KOPT-K1 (cell line): ENCODE results near the gene ZNF83.
"Not testable (repeated sequence)": the region's sequence is repeated elsewhere in the genome, so short reads cannot be mapped to it uniquely, and the experiment has no call there.

ENCODE experiments used
- H3K27ac ChIP-seq: fragments of 200-600 bp; sonication (generic); 2 replicates; pipeline ENCODE4 v1.5.1; 2016; ENCODE audit warnings: antibody characterized with exemption, mild to moderate bottlenecking, low read depth, low read length; ENCODE audit not compliant: poor library complexity, severe bottlenecking
- H3K36me3 ChIP-seq: fragments of 200-600 bp; sonication (generic); 2 replicates; pipeline ENCODE4 v1.5.1; 2017; ENCODE audit warnings: antibody characterized with exemption, mild to moderate bottlenecking, low read length, moderate library complexity; ENCODE audit not compliant: insufficient read depth
- H3K9me3 ChIP-seq: fragments of 200-600 bp; sonication (generic); 2 replicates; pipeline ENCODE4 v1.5.1; 2017; ENCODE audit warnings: antibody characterized with exemption, low read length, mild to moderate bottlenecking; ENCODE audit not compliant: insufficient read depth, poor library complexity, severe bottlenecking

ZNF83 gene

DNA sequence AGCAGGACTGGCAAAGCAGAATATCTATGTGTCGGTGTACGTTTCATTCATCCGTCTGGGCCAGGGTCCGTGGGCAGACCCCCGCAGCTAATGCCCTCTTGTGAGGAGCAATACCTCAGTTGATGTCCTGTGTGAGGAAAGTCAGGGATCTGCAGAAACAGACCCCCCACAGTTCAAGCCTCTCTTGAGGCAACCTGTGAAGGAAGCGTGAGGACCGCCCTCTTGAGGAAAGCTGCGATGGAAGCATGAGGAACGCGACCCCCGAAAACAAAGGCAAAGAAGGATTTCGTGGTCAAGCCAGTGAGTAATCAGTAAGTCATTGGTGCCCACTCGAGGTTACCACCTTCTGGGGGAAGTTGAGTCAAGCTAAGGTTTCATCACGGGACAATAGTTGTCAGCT lies 20.9 kb upstream of the ZNF83 start:
- Histone ChIP-seq H3K36me3 (peaks cover 98% of the 10 kb centered on the region), H3K9me3 (no peaks in the 10 kb centered on the region), H3K27ac (no peak overlapping the region)

GRCh38 chr19:52658595-52658994 lies 20.4 kb upstream of the ZNF83 start:
- H3K36me3 ChIP-seq = peaks cover 99% of the 10 kb centered on the region
- peaks cover 2% of the 10 kb centered on the region for H3K9me3 ChIP-seq
- H3K27ac ChIP-seq = no peak overlapping the region

DNA sequence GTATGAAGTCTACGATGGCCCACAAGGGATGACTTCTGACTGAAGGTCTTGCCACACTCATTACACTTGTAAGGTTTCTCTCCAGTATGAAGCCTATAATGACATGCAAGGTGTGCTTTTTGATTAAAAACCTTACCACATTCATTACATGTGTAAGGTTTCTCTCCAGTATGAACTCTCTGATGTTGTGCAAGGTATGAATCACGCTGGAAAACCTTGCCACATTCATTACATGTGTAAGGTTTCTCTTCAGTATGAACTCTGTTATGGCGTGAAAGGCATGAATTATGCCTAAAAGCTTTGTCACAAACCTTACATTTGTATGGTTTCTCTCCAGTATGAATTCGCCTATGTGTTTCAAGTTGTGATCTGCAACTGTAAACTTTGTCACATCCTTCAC lies 15.0 kb upstream of the ZNF83 start:
- Histone ChIP-seq H3K36me3 (peaks cover 100% of the 10 kb centered on the region), H3K9me3 (peaks cover 26% of the 10 kb centered on the region), H3K27ac (no peak overlapping the region)

DNA sequence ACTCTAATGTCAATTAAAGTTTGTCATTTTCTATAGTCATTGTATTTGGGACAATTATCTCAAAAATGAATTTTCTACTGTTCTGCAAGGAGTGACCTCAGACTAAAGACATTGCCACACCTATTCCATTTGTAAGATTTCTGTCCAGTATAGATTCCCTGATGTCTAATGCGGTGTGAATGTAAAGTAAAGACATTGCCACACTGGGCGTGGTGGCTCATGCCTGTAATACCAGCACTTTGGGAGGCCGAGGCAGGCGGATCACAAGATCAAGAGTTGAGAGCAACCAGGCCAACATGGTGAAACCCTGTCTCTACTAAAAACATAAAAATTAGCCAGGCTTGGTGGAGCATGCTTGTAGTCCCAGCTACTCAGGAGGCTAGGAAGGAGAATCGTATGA lies 13.8 kb upstream of the ZNF83 start:
- Histone ChIP-seq H3K27ac (no peak overlapping the region), H3K9me3 (peaks cover 38% of the 10 kb centered on the region), H3K36me3 (peaks cover 100% of the 10 kb centered on the region)

DNA sequence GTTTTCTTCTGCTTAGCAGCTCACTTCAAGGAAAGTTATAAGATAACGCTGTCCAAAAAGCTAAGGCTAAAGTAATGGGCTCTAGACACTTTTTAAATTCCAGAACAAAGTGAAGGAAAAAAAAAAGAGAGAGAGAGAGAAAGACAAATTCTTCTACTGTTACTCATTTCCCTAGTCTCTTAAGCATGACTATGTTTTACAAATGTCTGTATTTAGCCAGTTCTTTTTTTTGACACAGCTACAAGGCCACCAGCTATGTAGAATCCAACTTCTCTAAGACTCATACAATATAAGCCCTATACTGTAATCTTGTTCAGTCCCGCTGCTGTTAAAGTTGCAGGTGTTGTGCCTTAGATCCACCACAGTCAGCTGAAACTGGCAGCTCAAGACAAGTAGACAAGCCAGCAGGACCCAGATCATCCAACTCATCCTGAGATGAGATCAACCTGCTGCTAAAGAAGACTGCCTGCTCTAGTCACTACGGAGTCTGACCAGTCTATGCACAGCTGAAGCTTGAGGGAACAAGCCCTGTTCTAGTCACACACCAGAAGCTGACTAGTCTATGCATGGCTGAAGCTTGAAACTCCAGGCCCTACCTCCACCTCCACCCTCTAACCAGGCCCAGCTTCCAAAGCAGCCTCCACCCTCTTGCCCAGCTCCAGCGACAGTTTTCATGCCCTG lies 10.3 kb upstream of the ZNF83 start:
- no peak overlapping the region for H3K27ac ChIP-seq
- H3K36me3 ChIP-seq = peaks cover 76% of the 10 kb centered on the region
- peaks cover 46% of the 10 kb centered on the region for H3K9me3 ChIP-seq

DNA sequence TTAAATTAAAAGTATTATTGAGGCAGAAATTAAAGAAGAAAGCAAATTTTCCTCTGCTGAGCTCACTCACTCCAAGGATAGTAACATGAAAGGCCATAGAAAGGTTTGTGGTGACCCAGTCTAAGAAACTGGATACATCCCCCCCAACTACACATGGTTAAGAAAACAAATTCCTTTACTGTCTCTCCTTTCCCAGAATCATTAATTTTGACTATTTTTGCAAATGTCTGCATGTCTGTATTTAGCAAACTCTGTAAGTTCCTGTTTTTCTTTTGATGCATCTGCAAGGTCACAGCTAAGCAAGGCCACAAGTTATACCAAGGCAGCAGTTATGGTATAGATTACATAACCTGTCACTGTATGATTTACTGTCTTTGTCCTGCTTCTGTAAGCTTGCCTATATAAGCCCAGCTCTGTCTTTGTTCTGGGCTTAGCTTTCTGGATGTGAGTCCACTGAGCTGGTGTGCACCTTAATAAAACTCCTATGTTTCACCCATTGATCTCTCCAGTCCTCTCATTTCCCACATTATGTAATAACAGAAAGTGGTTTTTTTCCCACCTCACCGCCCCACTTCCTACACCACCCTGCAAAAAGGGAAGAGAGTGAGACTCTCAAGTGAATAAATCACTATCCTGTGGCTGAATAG lies 8.5 kb upstream of the ZNF83 start:
- Histone ChIP-seq H3K9me3 (peaks cover 42% of the 10 kb centered on the region), H3K27ac (no peak overlapping the region), H3K36me3 (peaks cover 62% of the 10 kb centered on the region)

DNA sequence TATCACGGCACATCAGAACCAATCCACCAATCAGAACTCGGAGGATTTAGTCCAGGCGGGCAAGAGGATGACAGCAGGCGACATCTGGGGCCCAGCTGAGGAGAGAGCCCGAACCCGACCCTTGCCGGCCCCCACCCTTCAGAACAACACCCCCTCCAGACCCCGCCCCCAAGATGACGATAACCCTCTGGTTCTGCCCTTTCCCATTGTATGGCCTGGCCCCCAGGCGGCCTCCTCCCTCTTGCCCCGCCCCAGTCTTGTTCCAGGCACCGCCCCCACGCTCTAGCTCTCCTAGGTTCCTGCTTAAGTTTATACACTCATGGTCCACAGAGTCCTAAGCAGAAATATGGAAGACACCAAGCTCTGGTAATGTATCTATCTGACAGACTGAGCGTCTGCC lies 2.8 kb upstream of the ZNF83 start:
- Histone ChIP-seq H3K36me3 (peaks cover 10% of the 10 kb centered on the region; the same call in 1 of the 2 replicates), H3K9me3 (peaks cover under 1% of the 10 kb centered on the region), H3K27ac (no peak overlapping the region)

DNA sequence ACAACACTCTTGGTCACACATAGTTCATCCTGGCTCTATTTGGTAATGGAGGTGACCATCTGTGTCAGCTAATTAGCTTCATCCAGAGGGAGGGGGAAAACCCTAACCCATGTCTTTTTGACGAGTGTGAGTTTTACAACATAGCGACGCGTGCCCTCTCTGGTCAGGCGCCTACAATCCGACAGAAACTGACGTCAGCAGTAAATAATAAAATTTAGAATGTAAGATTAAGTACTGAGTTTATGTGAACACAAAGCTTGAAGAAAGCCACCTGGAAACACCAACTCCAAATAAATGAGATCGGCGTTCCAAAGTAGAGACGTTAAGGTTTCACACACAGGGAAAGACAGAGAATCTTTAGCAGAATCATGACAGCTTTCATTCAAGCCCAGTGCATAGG lies 1.8 kb upstream of the ZNF83 start:
- Histone ChIP-seq H3K9me3 (no peaks in the 10 kb centered on the region), H3K36me3 (peaks cover 10% of the 10 kb centered on the region; the same call in 1 of the 2 replicates), H3K27ac (no peak overlapping the region)

DNA sequence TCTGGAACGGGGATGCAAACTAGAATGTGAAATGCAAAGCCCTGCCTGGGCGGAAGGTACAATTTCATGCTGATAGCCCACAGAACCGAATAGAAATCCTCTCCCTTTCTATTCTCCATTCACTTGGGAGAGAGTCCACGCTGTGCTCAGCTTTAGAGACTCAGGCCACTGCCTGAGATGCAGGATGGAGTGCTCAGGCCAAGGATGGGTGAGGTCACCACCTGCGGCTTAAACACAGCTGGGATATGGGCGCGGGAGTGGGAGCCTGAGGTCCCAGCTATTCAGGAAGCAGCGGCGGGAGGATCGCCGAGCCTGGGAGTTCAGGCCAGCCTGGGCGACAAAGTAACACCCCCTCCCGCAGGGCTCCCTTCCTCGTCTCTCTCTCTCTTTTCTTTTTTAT lies 446 bp upstream of the ZNF83 start:
- no peaks in the 10 kb centered on the region for H3K9me3 ChIP-seq
- no peak overlapping the region for H3K27ac ChIP-seq
- H3K36me3 ChIP-seq = peaks cover 14% of the 10 kb centered on the region; the same call in 1 of the 2 replicates

DNA sequence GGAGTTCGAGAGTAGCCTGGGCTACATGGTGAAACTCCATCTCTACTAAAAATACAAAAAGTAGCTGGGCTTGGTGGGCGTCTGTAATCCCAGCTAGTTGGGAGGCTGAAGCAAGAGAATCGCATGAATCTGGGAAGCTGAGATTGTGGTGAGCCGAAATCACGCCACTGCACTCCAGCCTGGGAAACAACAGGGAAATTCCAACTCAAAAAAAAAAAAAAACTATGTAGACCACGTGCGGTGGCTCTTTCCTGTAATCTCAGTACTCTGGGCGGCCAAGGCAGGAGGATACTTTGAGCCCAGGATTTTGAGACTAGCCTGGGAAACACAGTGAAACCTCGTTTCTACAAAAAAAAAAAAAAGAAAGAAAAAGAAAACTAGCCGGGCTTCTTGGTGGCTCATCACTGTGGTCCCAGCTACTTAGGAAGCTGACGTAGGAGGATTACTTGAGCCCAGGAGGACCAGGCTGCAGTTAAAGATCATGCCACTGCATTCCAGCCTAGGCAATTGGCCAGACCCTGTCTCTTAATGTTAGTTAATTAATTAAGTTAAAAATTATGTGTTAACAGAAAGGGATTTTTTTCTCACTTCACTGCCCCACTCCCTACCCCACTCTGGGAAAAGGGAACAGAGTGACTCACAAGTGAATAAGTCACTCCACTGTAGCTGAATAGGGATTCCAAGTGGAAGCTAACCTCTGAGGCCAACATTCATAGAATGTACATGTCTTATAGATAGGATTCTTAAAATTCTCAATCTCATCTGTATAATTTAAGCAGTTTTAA lies 2.2 kb downstream of the ZNF83 start:
- H3K9me3 ChIP-seq = no peaks in the 10 kb centered on the region

GRCh38 chr19:52627441-52627840 lies 10.7 kb downstream of the ZNF83 start:
- H3K9me3 ChIP-seq, H3K27ac ChIP-seq: not testable (repeated sequence)
- peaks cover 54% of the 10 kb centered on the region for H3K36me3 ChIP-seq

More for the DNA sequence above, 2.2 kb downstream of the ZNF83 start:
- Histone ChIP-seq H3K27ac (no peak overlapping the region), H3K36me3 (peaks cover 15% of the 10 kb centered on the region; the same call in 1 of the 2 replicates)

- Histone ChIP-seq H3K27ac (no peak overlapping the region), H3K36me3 (peaks cover 60% of the 10 kb centered on the region), H3K9me3 (no peaks in the 10 kb centered on the region)
Observed at GRCh38 chr19:52626915-52627314, 11.2 kb downstream of the ZNF83 start.

DNA sequence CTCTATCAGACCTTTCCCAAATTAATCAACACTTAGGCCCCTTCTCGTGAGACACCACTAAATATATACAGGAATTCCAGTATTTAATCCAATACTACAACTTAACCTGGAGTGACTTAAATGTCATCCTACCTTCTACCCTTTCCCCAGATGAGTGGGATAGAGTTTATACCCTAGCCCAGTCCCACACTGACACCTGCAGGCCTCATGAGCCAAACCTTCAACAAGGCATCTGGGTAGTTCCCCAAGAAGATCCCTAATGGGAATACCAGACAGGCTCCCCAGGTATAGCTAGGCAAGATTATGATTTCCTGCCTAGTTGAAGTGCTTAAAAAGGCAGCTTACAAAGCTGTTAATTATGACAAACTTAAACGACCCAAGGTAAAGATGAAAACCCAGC lies 15.9 kb downstream of the ZNF83 start:
- peaks cover 98% of the 10 kb centered on the region for H3K36me3 ChIP-seq
- no peak overlapping the region for H3K27ac ChIP-seq

DNA sequence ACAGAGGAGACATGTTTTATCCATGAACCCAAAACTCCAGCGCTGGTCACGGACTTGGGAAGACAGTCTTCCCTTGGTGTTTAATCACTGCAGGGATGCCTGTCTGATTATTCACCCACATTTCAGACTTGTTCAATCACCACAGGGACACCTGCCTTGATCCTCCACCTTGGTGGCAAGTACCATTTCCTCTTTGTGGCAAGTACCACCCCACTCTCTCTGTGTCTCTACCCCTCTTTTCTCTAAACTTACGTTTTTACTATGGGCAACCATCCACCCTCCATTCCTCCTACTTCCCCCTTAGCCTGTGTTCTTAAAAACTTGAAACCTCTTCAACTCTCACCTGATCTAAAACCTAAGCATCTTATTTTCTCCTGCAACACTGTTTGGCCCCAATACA lies 16.8 kb downstream of the ZNF83 start:
- peaks cover 10% of the 10 kb centered on the region for H3K9me3 ChIP-seq
- no peak overlapping the region for H3K27ac ChIP-seq
- peaks cover 98% of the 10 kb centered on the region for H3K36me3 ChIP-seq

More for the DNA sequence above, 15.9 kb downstream of the ZNF83 start:
- H3K9me3 ChIP-seq = peaks cover under 1% of the 10 kb centered on the region

DNA sequence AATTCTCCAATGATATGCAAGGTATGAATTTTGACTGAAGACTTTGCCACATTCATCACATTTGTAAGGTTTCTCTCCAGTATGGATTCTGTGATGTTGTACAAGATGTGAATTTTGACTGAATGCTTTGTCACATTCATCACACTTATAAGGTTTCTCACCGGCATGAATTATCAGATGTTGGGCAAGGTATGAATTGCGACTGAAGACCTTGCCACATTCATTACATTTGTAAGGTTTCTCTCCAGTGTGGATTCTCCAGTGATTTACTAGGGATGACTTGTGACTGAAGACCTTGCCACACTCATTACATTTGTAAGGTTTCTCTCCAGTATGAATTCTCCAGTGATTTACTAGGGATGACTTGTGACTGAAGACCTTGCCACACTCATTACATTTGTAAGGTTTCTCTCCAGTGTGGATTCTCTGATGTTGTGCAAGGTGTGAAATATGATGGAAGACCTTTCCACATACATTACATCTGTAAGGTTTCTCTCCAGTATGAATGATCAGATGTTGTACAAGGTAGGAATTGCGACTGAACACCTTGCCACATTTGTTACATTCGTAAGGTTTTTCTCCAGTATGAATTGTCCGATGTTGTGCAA lies 24.8 kb downstream of the ZNF83 start:
- peaks cover 58% of the 10 kb centered on the region for H3K9me3 ChIP-seq
- peaks cover 99% of the 10 kb centered on the region for H3K36me3 ChIP-seq
- no peak overlapping the region for H3K27ac ChIP-seq
